ENCODE measurements around the gene RBPMS2. TPM values are rescaled to one million over a fixed set of nuclear protein-coding genes. Genes with fewer than 3 reads are reported as not detected.

RBPMS2 gene
- total and polyA plus RNA-seq, 2 of the 4 experiments (the other 2 are of a cell fraction) = 2.8 TPM; not detected in 1

- ChIA-PET CTCF (interaction anchor here (1.1 kb wide), 1 partner anchor 9 kb away, joined by 3 read pairs; no protein-coding TSS in a partner anchor), POLR2A (ENCODE audit: unreplicated experiment) (no interaction called here)
- BruUV-seq (replicated peaks) = no TSS peak
These were observed 25.1 kb upstream of the RBPMS2 start for GRCh38 chr15:64800476-64800875.

More at GRCh38 chr15:64800476-64800875, 25.1 kb upstream of the RBPMS2 start:
- no peak overlapping the region for H3K18ac ChIP-seq (ENCODE audit: low read depth, low read length)
- no CpG with 5 or more reads among the region's 2 CpGs for WGBS, 2 experiments (ENCODE audit: extremely low coverage in 2 of 2, insufficient read length in 1 of 2)
- DNase-seq (no peak), ATAC-seq (ENCODE audit: low read depth) (no peak)
- no peak overlapping the region for H4K5ac ChIP-seq (ENCODE audit: low read depth, low read length)
- no peak overlapping the region for H3K4ac ChIP-seq (ENCODE audit: low read depth, low read length)
- no peak overlapping the region for H3K9ac ChIP-seq (ENCODE audit: low read depth, low read length)
- no peaks in the 10 kb centered on the region for H3K27me3 ChIP-seq (ENCODE audit: control insufficient read depth, insufficient read depth, low read length)
- H3K9me3 ChIP-seq (ENCODE audit: control insufficient read depth, insufficient read depth, low read length) = no peaks in the 10 kb centered on the region
- no peak overlapping the region for H2BK5ac ChIP-seq (ENCODE audit: low read depth, low read length, poor library complexity, severe bottlenecking)
- H3K79me1 ChIP-seq (ENCODE audit: low read depth in 1 of 2, low read length in 2 of 2) = no peaks in the 10 kb centered on the region
- in situ Hi-C loops (cut with MboI; ENCODE audit: low sequenced_read_pairs) = no loop called here
- H3K36me3 ChIP-seq (ENCODE audit: control insufficient read depth, insufficient read depth, low read length) = no peaks in the 10 kb centered on the region
- no peak overlapping the region for H2BK120ac ChIP-seq (ENCODE audit: low read depth, low read length)
- intact Hi-C loops (cut with micrococcal nuclease) = no loop called here
- H2AFZ ChIP-seq (replicated peaks; ENCODE audit: low read length, poor library complexity) = no peak overlapping the region
- H2AK5ac ChIP-seq (ENCODE audit: low read depth, low read length) = no peak overlapping the region
- dilution Hi-C loops (cut with HindIII; ENCODE audit: low sequenced_read_pairs, unreplicated experiment) = no loop called here
- no peak overlapping the region for H3K14ac ChIP-seq (replicated peaks; ENCODE audit: low read depth, low read length)
- H2BK15ac ChIP-seq (ENCODE audit: low read depth, low read length) = no peak overlapping the region
- peaks cover 4% of the 10 kb centered on the region; the same call in 1 of the 2 replicates for H3K9me1 ChIP-seq (ENCODE audit: insufficient read depth, low read length)
- H3K4me3 ChIP-seq (ENCODE audit: insufficient read depth, low read depth, low read length) = no peak overlapping the region
- H4K91ac ChIP-seq (ENCODE audit: insufficient read depth, low read depth, low read length) = no peak overlapping the region
- no peak overlapping the region for H4K8ac ChIP-seq (ENCODE audit: low read depth in 2 of 2, low read length in 2 of 2)
- no peak overlapping the region for H3K23ac ChIP-seq (ENCODE audit: low read depth, low read length)
- no peak for TF ChIP-seq CEBPB (IDR thresholded peaks at IDR 0.05; ENCODE audit: low read depth, low read length)
- TF ChIP-seq CHD1 (IDR thresholded peaks at IDR 0.05; ENCODE audit: low read depth, low read length) = no peak
- no peak for TF ChIP-seq RCOR1 (IDR thresholded peaks at IDR 0.05; ENCODE audit: insufficient replicate concordance, low read length)
- TF ChIP-seq NFE2L2 (IDR thresholded peaks at IDR 0.05; ENCODE audit: low read depth, low read length) = no peak
- no peak for TF ChIP-seq USF2 (IDR thresholded peaks at IDR 0.05; ENCODE audit: low read depth, low read length)
- no peak for TF ChIP-seq SMC3 (IDR thresholded peaks at IDR 0.05; ENCODE audit: low read depth, low read length)
- TF ChIP-seq MAZ (IDR thresholded peaks at IDR 0.05; ENCODE audit: borderline replicate concordance, low read depth, low read length) = no peak
- no peak for TF ChIP-seq MXI1 (IDR thresholded peaks at IDR 0.05; ENCODE audit: borderline replicate concordance, low read depth, low read length)
- TF ChIP-seq RAD21 (IDR thresholded peaks at IDR 0.05; ENCODE audit: low read length) = no peak
- TF ChIP-seq BHLHE40 (IDR thresholded peaks at IDR 0.05; ENCODE audit: low read depth, low read length) = no peak
- no peak for TF ChIP-seq FOS (IDR thresholded peaks at IDR 0.05; ENCODE audit: low read depth, low read length)
- no peak for TF ChIP-seq POLR2A (IDR thresholded peaks at IDR 0.05; ENCODE audit: low read depth, low read length)
- TF ChIP-seq ELK1 (IDR thresholded peaks at IDR 0.05; ENCODE audit: borderline replicate concordance, low read depth, low read length) = no peak
- TF ChIP-seq CTCF (conservative IDR thresholded peaks at IDR 0.05; ENCODE audit: low read depth, low read length) = no peak
- TF ChIP-seq MAFK (IDR thresholded peaks at IDR 0.05; ENCODE audit: low read depth, low read length) = no peak
- no peak for TF ChIP-seq RFX5 (IDR thresholded peaks at IDR 0.05; ENCODE audit: low read depth, low read length)
- no peak overlapping the region for H2BK20ac ChIP-seq (ENCODE audit: low read depth, low read length)
- no peak overlapping the region for H3K56ac ChIP-seq (ENCODE audit: extremely low read depth, insufficient read depth, low read length)
- no peak overlapping the region for H3K27ac ChIP-seq (ENCODE audit: insufficient read depth, low read length)
- peaks cover 6% of the 10 kb centered on the region for H3K4me1 ChIP-seq (ENCODE audit: control insufficient read depth, insufficient read depth, low read length)
- H2AK9ac ChIP-seq (replicated peaks; ENCODE audit: low read depth, low read length, poor library complexity) = no peak overlapping the region
- no peak overlapping the region for H3K4me2 ChIP-seq (ENCODE audit: low read depth, low read length)
- no peaks in the 10 kb centered on the region for H4K20me1 ChIP-seq (ENCODE audit: insufficient read depth, low read length)

Data from IMR-90 (cell line).